Cardiac muscle cell (in vitro differentiated cells and primary cell): ENCODE results near the gene NFKBIZ. TPM values are rescaled to one million over a fixed set of nuclear protein-coding genes. Genes with fewer than 3 reads are reported as not detected.

ENCODE experiments used
- DNase-seq, 2 donors: peaks; one replicate each; pipeline versions ENCODE4 v3.0.0 to v3.0.0-alpha.2; 2010 to 2017; ENCODE audit warnings: low read depth in 1 of 2, low spot score in 1 of 2
- H3K27ac ChIP-seq: fragments of 200-600 bp; sonication (generic); 2 replicates; pipeline ENCODE4 v1.5.1; 2016
- H3K27me3 ChIP-seq: fragments of 200-600 bp; sonication (generic); 2 replicates; pipeline ENCODE4 v1.6.0; 2016; ENCODE audit warnings: control low read depth
- H3K36me3 ChIP-seq: fragments of 200-600 bp; sonication (generic); 2 replicates; pipeline ENCODE4 v1.5.1; 2016; ENCODE audit warnings: control low read depth
- H3K4me1 ChIP-seq: fragments of 200-600 bp; sonication (generic); 2 replicates; pipeline ENCODE4 v1.8.1; 2017; ENCODE audit warnings: low read depth, mild to moderate bottlenecking, mixed run types
- H3K4me3 ChIP-seq: fragments of 200-600 bp; sonication (generic); 2 replicates; pipeline ENCODE4 v1.5.1; 2016; ENCODE audit warnings: mild to moderate bottlenecking
- H3K9me3 ChIP-seq: fragments of 200-600 bp; sonication (generic); 2 replicates; pipeline ENCODE4 v1.5.1; 2017; ENCODE audit warnings: low read depth, mild to moderate bottlenecking, control low read depth
- CTCF ChIP-seq: IDR thresholded peaks from 2 replicates; pipeline ENCODE4 v1.5.1; 2012; ENCODE audit warnings: low read depth, mild to moderate bottlenecking, low read length
- polyA plus RNA-seq: library from polyadenylated mRNA; unstranded; fragments of >200 nt; fragmentation: Nextera tagmentation; extraction: Ambion mirVana; gene quantifications from 2 replicates; pipeline ENCODE4 v1.2.1, GENCODE V29; 2016
- total RNA-seq: library from RNA; depleted of rRNA; stranded (reverse); fragments of >200 nt; gene quantifications from 2 replicates; pipeline ENCODE4 v1.2.3, GENCODE V29; 2016

Gene NFKBIZ
- total and polyA plus RNA-seq, 2 experiments from 2014 or later = 15.4 to 86.5 TPM

DNA sequence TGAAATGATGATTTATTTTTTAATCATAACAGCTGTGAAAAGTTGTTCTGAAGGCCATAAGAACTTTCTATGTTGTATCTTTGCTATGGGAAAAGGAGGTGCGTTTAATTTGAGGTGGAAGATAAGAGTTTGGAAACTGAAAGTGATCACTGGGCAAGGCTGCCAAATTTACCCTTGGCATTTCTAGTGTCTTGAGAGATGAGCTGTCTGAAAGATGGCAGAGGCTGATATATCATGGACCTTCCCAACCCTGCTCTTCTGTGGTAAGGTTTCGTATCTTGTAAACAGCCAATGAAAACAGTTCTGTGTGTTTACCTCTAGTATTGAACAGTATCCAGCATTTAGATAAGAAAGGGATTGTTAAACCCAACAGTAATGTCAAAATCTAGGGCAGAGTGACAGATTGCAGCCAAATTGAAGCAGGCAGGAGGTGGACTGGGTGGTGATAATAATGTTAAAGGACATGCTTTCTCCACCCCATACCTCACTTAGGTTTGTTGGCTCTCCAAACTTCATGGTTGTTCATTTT is 15.8 kb upstream of the NFKBIZ start:
- Histone ChIP-seq H3K4me1 (peaks cover 16% of the 10 kb centered on the region), H3K27me3 (no peaks in the 10 kb centered on the region), H3K4me3 (no peak overlapping the region), H3K9me3 (no peaks in the 10 kb centered on the region), H3K27ac (no peak overlapping the region), H3K36me3 (no peaks in the 10 kb centered on the region)
- DNase-seq = no peak
- no peak for TF ChIP-seq CTCF

DNA sequence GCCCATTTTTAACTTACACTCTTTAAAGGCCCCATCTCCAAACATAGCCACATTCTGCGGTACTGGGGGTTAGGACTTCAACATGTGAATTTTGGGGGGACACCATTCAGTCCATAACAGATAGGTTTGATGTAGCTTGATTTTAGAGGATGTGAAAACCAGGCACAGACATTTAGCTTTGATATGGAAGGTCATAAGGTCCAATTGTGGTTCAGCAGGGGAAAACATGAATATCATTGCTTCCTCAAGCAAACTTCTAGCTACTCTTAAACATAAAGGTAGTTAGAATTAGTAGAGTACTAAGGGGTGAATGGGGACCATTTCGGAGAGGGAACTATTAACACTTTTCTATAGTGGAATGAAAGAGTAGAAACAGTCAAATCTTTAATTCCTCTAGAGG is 13.6 kb upstream of the NFKBIZ start:
- no peaks in the 10 kb centered on the region for H3K36me3 ChIP-seq
- H3K4me1 ChIP-seq = peaks cover 9% of the 10 kb centered on the region
- no peak overlapping the region for H3K27ac ChIP-seq
- TF ChIP-seq CTCF = no peak
- no peak overlapping the region for H3K4me3 ChIP-seq
- no peaks in the 10 kb centered on the region for H3K27me3 ChIP-seq
- no peak for DNase-seq
- H3K9me3 ChIP-seq = no peaks in the 10 kb centered on the region

GRCh38 chr3:101836160-101836559 is 13.2 kb upstream of the NFKBIZ start:
- DNase-seq = no peak
- Histone ChIP-seq H3K27ac (no peak overlapping the region), H3K4me1 (peaks cover 9% of the 10 kb centered on the region), H3K9me3 (no peaks in the 10 kb centered on the region), H3K27me3 (no peaks in the 10 kb centered on the region), H3K36me3 (no peaks in the 10 kb centered on the region), H3K4me3 (no peak overlapping the region)
- TF ChIP-seq CTCF = no peak

DNA sequence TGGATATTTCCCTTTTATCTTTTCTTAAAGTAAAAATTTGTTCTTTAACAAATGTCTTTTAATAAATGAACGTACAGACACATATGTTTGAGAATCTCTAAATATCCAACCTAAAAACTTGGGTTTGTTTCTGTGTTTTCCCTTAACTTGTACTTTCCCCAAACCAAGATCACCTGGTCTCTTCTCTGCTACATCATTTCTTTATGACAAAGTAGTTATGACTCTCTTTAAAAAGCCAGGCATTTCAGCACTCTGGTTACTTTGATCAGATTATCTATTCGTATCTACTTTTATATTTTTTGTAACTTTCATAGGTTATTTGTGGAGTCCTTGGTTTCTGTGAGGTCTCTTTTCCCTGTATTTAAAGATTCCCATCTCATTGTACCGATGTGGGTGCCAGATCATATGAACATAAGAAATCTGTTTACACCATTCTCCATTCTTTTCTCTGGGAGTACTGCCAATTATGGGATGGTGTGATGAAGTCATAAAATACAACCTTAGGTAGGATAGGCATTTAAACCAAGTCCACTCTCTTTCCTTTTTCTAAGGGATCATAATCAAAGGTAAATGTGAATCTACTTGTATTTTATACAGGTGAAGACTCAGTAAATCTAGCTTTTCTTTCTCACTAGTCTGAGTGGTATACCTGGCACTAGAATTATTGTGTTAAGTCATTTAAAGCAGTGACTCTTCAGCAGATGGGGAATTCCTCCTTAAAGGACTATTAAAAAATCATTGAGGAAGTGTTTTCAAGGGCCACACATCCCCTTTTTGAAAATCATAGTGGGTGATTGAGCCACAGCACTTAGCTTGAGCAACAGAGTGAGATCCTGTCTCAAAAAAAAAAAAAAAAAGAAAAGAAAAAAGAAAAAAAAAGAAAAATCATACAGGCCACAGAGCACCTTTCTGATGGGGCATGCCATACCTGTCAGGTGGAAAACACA is 12.4 kb upstream of the NFKBIZ start:
- Histone ChIP-seq H3K4me3 (no peak overlapping the region), H3K36me3 (no peaks in the 10 kb centered on the region), H3K27ac (no peak overlapping the region), H3K4me1 (peaks cover 14% of the 10 kb centered on the region), H3K27me3 (no peaks in the 10 kb centered on the region), H3K9me3 (no peaks in the 10 kb centered on the region)
- TF ChIP-seq CTCF = no peak
- DNase-seq = peak in 1 of 2 donors; percentile 84

DNA sequence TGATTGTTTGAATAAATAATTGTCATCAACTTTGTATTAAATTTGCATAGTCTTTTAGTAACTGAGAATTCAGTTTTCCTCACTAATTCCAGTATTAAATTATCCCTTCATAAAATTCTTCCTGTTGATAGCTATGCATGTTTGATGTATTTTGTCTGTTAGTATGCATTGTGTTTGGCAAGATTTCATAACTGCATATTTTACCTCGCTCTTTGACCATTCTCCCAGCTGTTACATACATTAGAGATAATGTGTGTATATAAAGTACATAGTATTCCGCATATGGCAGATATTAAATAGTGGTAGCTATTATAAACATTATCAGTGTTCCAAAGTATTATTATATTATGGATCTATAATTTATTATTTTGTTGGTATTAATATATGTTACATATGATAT is 10.6 kb upstream of the NFKBIZ start:
- Histone ChIP-seq H3K27ac (no peak overlapping the region), H3K4me1 (peaks cover 18% of the 10 kb centered on the region), H3K4me3 (no peak overlapping the region), H3K27me3 (no peaks in the 10 kb centered on the region), H3K9me3 (no peaks in the 10 kb centered on the region), H3K36me3 (no peaks in the 10 kb centered on the region)
- TF ChIP-seq CTCF = no peak
- no peak for DNase-seq
